Measurements from ENCODE around the gene RAB11A.

DNA sequence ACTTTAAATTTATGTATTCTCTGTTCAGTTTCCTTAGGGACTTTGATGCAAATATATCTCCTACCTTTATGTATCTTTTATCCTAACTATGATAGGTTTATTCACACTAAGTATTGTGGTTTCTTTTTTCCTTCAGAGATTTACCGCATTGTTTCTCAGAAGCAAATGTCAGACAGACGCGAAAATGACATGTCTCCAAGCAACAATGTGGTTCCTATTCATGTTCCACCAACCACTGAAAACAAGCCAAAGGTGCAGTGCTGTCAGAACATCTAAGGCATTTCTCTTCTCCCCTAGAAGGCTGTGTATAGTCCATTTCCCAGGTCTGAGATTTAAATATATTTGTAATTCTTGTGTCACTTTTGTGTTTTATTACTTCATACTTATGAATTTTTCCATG lies 18.3 kb downstream of the RAB11A start:
- TF ChIP-seq, protein P1, sequence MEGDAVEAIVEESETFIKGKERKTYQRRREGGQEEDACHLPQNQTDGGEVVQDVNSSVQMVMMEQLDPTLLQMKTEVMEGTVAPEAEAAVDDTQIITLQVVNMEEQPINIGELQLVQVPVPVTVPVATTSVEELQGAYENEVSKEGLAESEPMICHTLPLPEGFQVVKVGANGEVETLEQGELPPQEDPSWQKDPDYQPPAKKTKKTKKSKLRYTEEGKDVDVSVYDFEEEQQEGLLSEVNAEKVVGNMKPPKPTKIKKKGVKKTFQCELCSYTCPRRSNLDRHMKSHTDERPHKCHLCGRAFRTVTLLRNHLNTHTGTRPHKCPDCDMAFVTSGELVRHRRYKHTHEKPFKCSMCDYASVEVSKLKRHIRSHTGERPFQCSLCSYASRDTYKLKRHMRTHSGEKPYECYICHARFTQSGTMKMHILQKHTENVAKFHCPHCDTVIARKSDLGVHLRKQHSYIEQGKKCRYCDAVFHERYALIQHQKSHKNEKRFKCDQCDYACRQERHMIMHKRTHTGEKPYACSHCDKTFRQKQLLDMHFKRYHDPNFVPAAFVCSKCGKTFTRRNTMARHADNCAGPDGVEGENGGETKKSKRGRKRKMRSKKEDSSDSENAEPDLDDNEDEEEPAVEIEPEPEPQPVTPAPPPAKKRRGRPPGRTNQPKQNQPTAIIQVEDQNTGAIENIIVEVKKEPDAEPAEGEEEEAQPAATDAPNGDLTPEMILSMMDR (IDR thresholded peaks at IDR 0.05) = no peak
- TF ChIP-seq POLR2A (IDR thresholded peaks at IDR 0.05) = no peak

Data from adrenal gland (tissue), 5 donors.